ENCODE data around the gene PON3.

PON3 gene

DNA sequence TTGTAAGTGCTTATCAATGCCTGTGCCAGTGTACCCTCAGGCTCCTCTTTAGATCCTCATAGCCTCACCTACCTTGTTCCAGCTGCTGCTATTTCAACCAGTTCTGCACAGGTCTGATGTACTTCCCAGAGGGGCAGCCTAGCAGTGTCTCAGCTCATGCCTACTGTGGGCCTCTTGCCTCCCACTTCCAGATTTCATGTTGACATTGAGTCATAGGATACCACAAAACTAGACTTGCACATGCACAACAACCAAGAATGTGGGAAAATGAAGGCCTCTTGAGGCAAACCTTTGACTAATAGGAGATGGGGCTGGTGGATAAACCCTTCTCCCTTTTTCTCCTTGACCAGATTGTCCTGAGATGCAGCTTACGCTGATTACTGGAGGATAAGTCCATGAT lies 31.0 kb downstream of the PON3 start:
- in situ Hi-C loops (cut with MboI; ENCODE audit: low sequenced_read_pairs, unreplicated experiment), result no loop called here
- TF ChIP-seq CTCF (IDR thresholded peaks at IDR 0.05; ENCODE audit: borderline replicate concordance, control extremely low read depth, extremely low read depth, insufficient read depth, missing control alignments), result no peak
- no peak for DNase-seq (ENCODE audit: low spot score)

DNA sequence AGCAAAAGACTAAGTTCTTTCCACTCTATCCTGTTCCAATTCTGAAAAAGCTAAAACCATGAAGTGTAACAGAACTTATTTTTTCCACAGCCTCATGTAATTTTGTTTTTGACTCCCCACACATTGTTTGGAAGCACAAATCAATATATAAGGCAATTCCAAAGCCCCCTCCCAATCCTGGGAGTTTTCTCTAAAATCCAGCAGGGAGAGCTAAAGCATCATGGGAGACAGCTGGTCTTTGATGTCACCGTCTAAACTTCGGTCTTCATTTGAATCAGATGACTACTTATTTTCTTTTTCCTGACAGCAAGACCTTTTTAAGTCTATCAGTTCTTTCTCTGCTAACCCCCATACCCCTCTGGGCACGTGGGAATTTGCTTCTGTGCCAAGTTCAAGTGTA lies 38.6 kb downstream of the PON3 start:
- no peak for TF ChIP-seq CTCF (IDR thresholded peaks at IDR 0.05; ENCODE audit: borderline replicate concordance, control extremely low read depth, extremely low read depth, insufficient read depth, missing control alignments)
- in situ Hi-C loops (cut with MboI; ENCODE audit: low sequenced_read_pairs, unreplicated experiment), result no loop called here
- no peak for DNase-seq (ENCODE audit: low spot score)

GRCh38 chr7:95342642-95343307 lies 53.4 kb downstream of the PON3 start:
- in situ Hi-C loops (cut with MboI; ENCODE audit: low sequenced_read_pairs, unreplicated experiment), result no loop called here
- DNase-seq (ENCODE audit: low spot score), result no peak
- no peak for TF ChIP-seq CTCF (IDR thresholded peaks at IDR 0.05; ENCODE audit: borderline replicate concordance, control extremely low read depth, extremely low read depth, insufficient read depth, missing control alignments)

DNA sequence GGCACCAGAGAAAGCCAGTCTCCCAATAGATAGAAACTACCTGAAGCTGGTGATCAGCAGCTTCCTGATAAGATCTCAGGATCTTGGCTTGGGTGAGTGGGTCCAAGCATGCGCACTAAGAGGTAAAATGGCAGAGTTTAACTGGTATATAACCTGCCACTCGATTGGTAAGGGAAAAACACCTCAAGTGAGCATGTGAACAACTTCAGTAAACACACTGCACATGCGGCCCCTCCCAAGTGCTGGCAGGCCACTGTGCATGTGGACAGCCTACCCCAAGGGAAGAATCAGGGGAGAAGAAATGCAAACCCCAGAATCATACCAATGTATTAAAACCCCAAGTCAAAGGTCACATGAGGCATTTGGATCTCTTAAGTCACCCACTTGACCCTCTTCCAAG lies 54.1 kb downstream of the PON3 start:
- no peak for DNase-seq (ENCODE audit: low spot score)
- in situ Hi-C loops (cut with MboI; ENCODE audit: low sequenced_read_pairs, unreplicated experiment), result no loop called here
- no peak for TF ChIP-seq CTCF (IDR thresholded peaks at IDR 0.05; ENCODE audit: borderline replicate concordance, control extremely low read depth, extremely low read depth, insufficient read depth, missing control alignments)

DNA sequence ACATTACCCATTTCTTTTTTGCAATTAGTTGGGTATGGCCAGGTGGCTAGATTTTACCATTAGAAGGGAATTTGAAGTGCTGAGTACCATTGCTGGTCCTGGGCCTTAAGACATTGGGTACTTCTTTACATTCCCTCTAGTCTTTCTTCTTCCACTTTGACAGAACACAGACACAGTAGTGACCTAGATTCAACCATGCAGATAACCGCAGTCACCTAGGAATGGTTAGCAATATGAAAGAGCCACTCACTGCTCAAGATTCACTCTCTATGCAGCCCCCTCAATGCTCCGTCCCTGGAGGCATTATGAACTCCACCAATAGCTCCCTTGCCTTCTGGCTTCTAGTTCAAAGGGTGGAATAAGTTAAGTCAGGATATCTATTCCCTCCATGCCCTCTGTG lies 55.7 kb downstream of the PON3 start:
- in situ Hi-C loops (cut with MboI; ENCODE audit: low sequenced_read_pairs, unreplicated experiment), result no loop called here

DNA sequence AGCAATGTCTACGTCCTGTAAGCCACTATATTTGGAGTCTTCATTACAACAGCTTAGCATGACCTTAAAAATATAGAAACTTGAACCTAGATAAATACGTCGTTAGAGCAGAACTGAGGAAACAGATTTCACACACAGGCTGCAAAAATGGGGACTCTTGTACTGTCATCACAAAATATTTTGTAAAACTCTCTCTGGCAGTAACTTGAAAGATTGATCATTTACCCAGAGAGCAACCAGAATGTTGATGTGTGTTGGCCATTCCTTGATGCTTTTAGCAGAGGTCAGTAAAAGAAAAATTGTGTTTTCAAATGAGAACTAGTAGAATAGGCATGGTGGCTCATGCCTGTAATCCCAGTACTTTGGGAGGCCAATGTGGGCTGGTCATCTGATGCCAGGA lies 57.3 kb downstream of the PON3 start:
- DNase-seq (ENCODE audit: low spot score), result no peak
- TF ChIP-seq CTCF (IDR thresholded peaks at IDR 0.05; ENCODE audit: borderline replicate concordance, control extremely low read depth, extremely low read depth, insufficient read depth, missing control alignments), result no peak
- in situ Hi-C loops (cut with MboI; ENCODE audit: low sequenced_read_pairs, unreplicated experiment), result no loop called here

More for the DNA sequence above, 55.7 kb downstream of the PON3 start:
- no peak for DNase-seq (ENCODE audit: low spot score)
- no peak for TF ChIP-seq CTCF (IDR thresholded peaks at IDR 0.05; ENCODE audit: borderline replicate concordance, control extremely low read depth, extremely low read depth, insufficient read depth, missing control alignments)

All from GM13976 (cell line).